NCI-H748 (cell line): Measurements from ENCODE around the gene GAS7.

Experiments
- DNase-seq: peaks from one replicate; lab custom pipeline; 2025; ENCODE audit not compliant: unreplicated experiment; lab: John Stamatoyannopoulos, UW

GAS7 gene

GRCh38 chr17:10200645-10201044, 2.2 kb upstream of the GAS7 start:
- no peak for DNase-seq

- no peak for DNase-seq
Measured at GRCh38 chr17:10200016-10200415, 1.6 kb upstream of the GAS7 start.

- DNase-seq = no peak
Measured at GRCh38 chr17:10197721-10198508, 491 bp downstream of the GAS7 start.

- DNase-seq = no peak
Measured at GRCh38 chr17:10197362-10197720, 1.1 kb downstream of the GAS7 start.

DNA sequence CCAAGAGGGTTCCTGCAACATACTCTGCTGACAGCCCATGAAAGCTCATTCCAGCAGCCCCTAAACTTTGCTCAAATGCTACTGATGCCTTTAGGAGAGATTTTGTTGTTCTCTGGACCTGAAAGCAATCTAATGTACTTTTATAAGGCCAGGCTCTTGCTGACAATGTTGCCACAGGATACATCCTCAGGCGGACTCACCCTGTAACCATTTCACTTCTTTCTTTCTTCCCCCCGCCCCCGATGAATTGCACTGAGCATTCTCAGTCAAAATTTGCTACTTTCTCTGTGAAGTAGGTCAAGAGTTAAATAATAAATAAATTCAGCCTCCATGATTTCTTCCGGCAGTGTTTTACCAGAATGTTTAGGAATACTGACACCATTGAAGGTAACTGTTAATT, 1.5 kb downstream of the GAS7 start:
- no peak for DNase-seq

- no peak for DNase-seq
Measured at GRCh38 chr17:10196384-10196895, 2.0 kb downstream of the GAS7 start.

DNA sequence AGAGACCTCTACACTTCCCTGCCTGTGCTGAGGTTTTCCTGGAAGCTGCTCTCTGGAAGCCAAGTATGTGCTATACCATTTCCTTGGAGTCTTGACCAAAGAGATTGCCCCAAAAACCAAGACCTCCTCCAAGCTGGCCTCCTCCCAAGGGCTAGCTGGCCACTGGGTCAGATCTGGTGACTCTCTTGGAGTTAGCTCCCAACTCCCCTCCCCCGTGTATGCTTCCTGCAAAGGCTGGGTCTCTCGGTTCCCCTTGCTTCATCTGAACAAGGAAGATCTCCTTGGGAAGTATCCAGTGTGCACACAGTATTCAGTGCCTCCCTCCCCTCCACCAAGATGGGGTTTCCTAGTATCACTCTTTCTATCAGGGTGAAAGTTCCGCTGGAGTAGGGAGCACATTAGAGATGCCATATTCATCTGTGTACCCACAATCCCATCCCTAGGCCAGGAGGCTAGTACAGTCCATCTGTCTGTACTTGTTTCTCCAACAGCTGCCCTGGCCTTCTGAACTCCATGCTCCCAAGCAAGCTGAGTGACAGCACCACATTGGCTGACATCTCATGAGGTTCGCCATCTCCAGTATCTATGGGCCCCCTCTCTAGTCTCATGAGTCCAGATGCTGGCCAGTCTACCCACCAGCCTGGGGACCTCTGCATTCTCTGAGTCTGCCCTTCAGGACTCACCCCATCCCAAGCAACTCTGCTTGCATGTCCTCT, 3.2 kb downstream of the GAS7 start:
- DNase-seq = no peak

DNA sequence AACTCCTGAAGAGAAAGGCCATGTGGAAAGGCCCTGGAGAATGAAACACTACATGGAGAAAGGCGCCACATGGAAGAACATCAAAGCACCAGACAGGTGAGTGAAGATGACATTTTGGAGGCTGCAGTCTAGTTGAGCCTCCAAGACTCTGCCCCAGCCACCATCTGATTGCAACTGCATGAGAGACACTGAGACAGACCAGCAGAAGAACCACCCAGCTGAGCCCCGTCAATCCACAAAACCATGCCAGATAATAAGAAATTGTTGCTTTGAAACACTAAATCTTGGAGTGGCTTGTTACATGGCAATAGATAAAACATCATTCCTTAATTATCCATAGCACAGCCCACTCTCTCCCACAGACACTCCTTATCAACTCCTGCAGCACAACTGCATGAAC, 4.8 kb downstream of the GAS7 start:
- DNase-seq = no peak

DNA sequence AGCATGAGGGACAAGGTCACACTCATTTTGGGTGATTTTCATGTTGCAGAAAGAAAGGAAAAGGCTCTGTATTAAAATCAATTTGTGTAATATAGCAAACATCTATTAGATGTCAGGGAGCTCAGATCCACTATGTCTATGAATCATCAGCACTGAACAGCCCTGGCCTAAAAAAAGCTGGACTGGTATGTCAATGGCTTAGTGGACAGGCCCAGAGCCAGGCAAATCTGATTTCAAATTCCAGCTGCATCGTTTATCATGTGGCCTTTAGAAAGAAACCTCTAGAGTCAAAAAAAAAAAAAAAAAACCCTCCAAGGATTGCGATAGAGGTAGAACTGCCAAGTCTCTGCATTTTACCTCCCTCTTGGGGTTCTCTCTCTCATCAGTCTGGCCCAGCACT, 5.4 kb downstream of the GAS7 start:
- DNase-seq = no peak

DNA sequence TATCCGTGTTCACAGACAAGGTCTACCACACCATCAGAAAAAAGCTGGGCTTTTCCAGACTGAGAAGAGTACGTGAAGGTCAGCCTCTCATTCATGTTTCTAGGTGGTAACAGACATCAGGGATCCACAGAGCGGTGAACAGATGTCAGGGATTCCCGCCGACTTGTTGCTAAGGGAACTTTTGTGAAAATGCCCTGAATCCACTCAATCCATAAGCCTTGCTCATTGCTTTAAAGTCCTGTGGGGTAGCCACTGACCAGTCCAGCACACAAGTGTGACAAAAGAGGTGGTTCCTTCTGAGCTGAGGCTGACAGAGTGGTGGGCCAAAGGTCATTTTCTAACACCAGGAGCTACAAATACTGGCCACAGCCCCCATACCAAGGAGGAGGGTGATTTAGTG, 5.9 kb downstream of the GAS7 start:
- no peak for DNase-seq

DNA sequence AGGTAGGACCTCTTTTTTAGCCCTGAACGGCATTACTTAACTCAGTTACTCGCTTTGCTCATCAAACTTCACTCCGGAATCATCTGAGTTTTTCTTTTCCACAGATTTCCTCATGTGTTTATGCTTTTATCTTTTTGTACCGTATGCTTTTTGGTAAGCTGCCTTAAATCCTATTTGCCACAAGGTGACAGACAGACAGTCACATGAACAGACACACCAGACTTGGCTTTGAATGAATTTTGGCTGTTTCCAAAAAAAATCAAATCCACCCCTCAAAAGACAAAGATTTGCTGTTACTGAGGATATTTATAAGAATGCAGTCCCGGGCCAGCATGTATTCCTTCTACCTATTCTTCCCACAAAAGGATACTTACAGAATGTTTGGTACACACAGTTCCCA, 10.9 kb downstream of the GAS7 start:
- DNase-seq = no peak

- no peak for DNase-seq
Measured at GRCh38 chr17:10186771-10187410, 11.5 kb downstream of the GAS7 start.

DNA sequence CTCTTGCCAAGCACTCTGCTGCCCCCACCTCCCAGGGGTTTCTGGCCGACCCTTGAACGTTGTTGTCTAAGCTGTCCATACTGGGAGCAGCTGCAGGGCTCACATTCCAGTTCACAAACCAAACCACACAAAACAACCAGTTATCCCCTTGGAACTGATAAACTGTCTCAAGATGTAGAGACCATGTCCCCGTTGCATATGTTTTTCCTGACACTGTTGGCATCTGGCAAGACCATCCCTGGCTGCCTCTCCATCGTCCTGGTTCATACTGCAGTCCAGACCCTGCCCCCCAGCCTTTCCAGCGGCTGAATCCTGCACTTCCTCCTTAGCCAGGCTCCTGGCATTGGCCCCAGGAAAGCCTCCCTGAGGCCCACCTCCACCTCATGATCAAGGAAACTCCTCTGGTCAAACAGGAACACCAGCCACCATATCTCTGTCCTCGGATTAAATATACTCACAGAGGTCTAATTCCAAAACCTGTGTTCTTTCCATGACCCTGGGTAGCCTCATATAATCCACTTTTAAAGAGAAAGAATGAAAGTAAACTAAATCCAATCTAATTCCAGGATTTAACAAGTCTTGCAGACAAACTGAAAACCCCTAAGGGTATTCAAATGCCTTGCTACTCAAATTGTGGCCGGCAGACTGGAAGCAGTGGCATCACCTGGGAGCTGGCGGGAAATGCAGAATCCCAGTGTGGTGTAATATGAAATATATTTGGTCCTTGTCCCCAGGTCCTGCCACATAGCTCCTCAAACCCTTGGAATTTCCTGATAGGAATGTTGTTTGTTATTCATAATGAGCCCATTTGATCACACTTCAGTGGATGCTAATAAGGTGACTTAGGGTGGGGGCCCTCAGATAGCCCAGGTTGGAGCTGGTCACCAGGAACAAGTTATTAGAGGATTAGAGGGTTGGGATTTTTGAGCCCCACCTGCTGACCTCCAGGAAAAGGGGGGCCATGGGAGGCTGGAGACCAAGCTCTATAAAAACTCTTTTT, 14.2 kb downstream of the GAS7 start:
- no peak for DNase-seq

GRCh38 chr17:10182785-10183184, 15.6 kb downstream of the GAS7 start:
- DNase-seq = no peak

- no peak for DNase-seq
Measured at GRCh38 chr17:10178506-10178991, 19.9 kb downstream of the GAS7 start.

GRCh38 chr17:10177913-10178505, 20.4 kb downstream of the GAS7 start:
- no peak for DNase-seq

GRCh38 chr17:10177131-10177912, 21.1 kb downstream of the GAS7 start:
- DNase-seq = no peak

- no peak for DNase-seq
Measured at GRCh38 chr17:10173913-10174312, 24.5 kb downstream of the GAS7 start.

DNA sequence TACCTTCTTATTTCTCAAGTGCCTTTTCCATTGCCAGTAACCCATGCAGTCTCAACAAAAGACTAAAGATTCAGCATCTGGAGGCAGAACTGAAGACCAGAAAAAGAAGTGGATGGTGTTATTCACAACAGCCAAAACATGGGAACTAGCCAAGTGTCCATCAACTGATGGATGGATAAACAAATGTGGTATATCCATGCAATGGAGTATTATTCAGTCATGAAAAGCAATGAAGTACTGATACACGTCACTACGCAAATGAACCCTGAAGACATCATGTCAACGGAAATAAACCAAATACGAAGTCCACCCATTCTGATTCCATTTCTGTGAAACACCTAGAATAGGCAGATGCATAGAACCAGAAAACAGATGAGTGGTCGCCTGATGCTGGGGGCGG, 25.6 kb downstream of the GAS7 start:
- no peak for DNase-seq
